GM10248 (cell line): ENCODE results near the gene CYTH3.
A peak's percentile ranks its signal among the peaks of the same experiment; 100 is the strongest.
"Not testable (repeated sequence)": the region's sequence is repeated elsewhere in the genome, so short reads cannot be mapped to it uniquely, and the experiment has no call there.

ENCODE experiments used
- CTCF ChIA-PET: fragments of 300-600 bp; sonication (Branson Sonifier 250); formaldehyde crosslinking; extraction: SDS; loops from one replicate; lab custom pipeline; 2021; ENCODE audit warnings: antibody characterized with exemption; lab: Yijun Ruan, JAX
- POLR2A ChIA-PET: fragments of 350-650 bp; sonication (Branson Sonifier 250); formaldehyde crosslinking; extraction: SDS; loops from one replicate; lab custom pipeline; 2020; ENCODE audit warnings: antibody characterized with exemption; lab: Yijun Ruan, JAX
- DNase-seq: peaks from one replicate; pipeline ENCODE4 v3.0.0; 2012; ENCODE audit errors: extremely low spot score
- CTCF ChIP-seq: IDR thresholded peaks from 2 replicates; pipeline ENCODE4 v1.5.1; 2012; ENCODE audit warnings: mild to moderate bottlenecking, low read depth; ENCODE audit errors: extremely low read depth, missing control alignments, control extremely low read depth

CYTH3 gene

DNA sequence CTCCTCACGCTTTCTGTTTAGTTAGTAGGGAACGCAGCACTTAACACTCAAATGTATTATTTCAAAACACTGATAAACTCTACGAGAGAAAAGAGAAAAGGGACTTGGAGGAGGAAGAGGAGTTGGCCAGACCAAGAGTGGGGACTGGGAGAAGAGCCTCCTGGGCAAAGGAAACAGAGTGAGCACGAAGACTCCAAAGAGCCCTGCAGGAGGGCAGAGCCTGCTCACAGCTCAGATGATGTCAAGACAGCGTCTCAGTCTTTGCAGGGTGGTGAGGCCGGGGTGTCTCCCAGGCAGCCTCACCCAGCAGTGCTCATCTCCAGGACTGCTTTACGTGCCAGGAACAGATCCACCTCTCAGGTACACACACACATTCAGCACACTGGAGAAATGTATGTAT is 41.2 kb downstream of the CYTH3 start:
- DNase-seq, result no peak
- ChIA-PET POLR2A (no interaction called here), CTCF (interaction anchor here (1.2 kb wide), 1 partner anchor 40 kb away, joined by 3 read pairs; no protein-coding TSS in a partner anchor)
- TF ChIP-seq CTCF, result no peak

GRCh38 chr7:6229284-6229683 is 43.1 kb downstream of the CYTH3 start:
- ChIA-PET POLR2A (interaction anchor here (0.6 kb wide), 1 partner anchor 10 kb away, joined by 4 read pairs; no protein-coding TSS in a partner anchor), CTCF (interaction anchor here (1.1 kb wide), 1 partner anchor 23 kb away, joined by 3 read pairs; no protein-coding TSS in a partner anchor)
- not testable (repeated sequence) for DNase-seq

GRCh38 chr7:6228361-6229229 is 43.8 kb downstream of the CYTH3 start:
- CTCF ChIA-PET, result interaction anchor here (1.1 kb wide), 1 partner anchor 23 kb away, joined by 3 read pairs; no protein-coding TSS in a partner anchor
- TF ChIP-seq CTCF, result no peak
- peak; percentile 68 for DNase-seq
- POLR2A ChIA-PET, result interaction anchor here (0.6 kb wide), 1 partner anchor 11 kb away, joined by 4 read pairs; no protein-coding TSS in a partner anchor

GRCh38 chr7:6227294-6227846 is 45.1 kb downstream of the CYTH3 start:
- ChIA-PET CTCF (no interaction called here), POLR2A (no interaction called here)
- TF ChIP-seq CTCF, result no peak
- no peak for DNase-seq

- TF ChIP-seq CTCF, result no peak
- DNase-seq, result no peak
- CTCF ChIA-PET, result interaction anchor here (0.7 kb wide), 1 partner anchor 15 kb away, joined by 4 read pairs; no protein-coding TSS in a partner anchor
- POLR2A ChIA-PET, result no interaction called here
Measured at GRCh38 chr7:6226194-6226799, 46.1 kb downstream of the CYTH3 start.

DNA sequence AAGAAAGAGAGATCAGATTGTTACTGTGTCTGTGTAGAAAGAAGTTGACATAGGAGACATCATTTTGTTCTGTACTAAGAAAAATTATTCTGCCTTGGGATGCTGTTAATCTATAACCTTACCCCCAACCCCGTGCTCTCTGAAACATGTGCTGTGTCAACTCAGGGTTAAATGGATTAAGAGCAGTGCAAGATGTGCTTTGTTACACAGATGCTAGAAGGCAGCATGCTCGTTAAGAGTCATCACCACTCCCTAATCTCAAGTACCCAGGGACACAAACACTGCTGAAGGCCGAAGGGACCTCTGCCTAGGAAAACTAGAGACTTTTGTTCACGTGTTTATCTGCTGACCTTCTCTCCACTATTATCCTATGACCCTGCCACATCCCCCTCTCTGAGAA is 49.0 kb downstream of the CYTH3 start:
- CTCF ChIA-PET, result interaction anchor here (2.4 kb wide), 1 partner anchor 15 kb away, joined by 7 read pairs; no protein-coding TSS in a partner anchor
- POLR2A ChIA-PET, DNase-seq: not testable (repeated sequence)

- DNase-seq, POLR2A ChIA-PET: not testable (repeated sequence)
- CTCF ChIA-PET, result interaction anchor here (2.4 kb wide), 1 partner anchor 14 kb away, joined by 7 read pairs; no protein-coding TSS in a partner anchor
Measured at GRCh38 chr7:6223010-6223409, 49.4 kb downstream of the CYTH3 start.
